Right lobe of liver (tissue), 6 donors: ENCODE data around the gene FAU. TPM values are rescaled to one million over a fixed set of nuclear protein-coding genes. Genes with fewer than 3 reads are reported as not detected.

Experiments
- ATAC-seq, 4 donors: fragments of 200-7000 bp; cut with Tn5 transposase; one replicate each; pipeline ENCODE4 v1.9.1; 2020; ENCODE audit warnings: mild to moderate bottlenecking in 4 of 4, moderate library complexity in 4 of 4
- DNase-seq, 3 donors: peaks; one replicate each; pipeline ENCODE4 v3.0.0-alpha.2; 2020
- H3K27ac ChIP-seq, 3 donors: fragments of 200-600 bp; one replicate each; pipeline ENCODE4 v1.8.0; 2022
- H3K27me3 ChIP-seq, 2 donors: fragments of 200-600 bp; one replicate each; pipeline ENCODE4 v1.8.0; 2022
- H3K36me3 ChIP-seq, 4 donors: fragments of 200-600 bp; sonication (generic) in 1 of 4; one replicate each; pipeline versions ENCODE4 v1.5.1 to v1.8.0; 2017 to 2022; ENCODE audit warnings: control low read depth in 1 of 4
- H3K4me1 ChIP-seq, 4 donors: fragments of 200-600 bp; sonication (generic) in 1 of 4; one replicate each; pipeline versions ENCODE4 v1.5.1 to v1.8.0; 2017 to 2022; ENCODE audit warnings: control low read depth in 1 of 4
- H3K4me3 ChIP-seq, 3 donors: fragments of 200-600 bp; one replicate each; pipeline ENCODE4 v1.8.0; 2022
- H3K9me3 ChIP-seq, 4 donors: fragments of 200-600 bp; sonication (generic) in 1 of 4; one replicate each; pipeline versions ENCODE4 v1.5.1 to v1.8.0; 2017 to 2022; ENCODE audit warnings: control low read depth in 1 of 4
- POLR2A ChIP-seq: fragments of 450-650 bp; IDR thresholded peaks from one replicate; pipeline ENCODE4 v1.6.1; 2017; ENCODE audit warnings: antibody characterized with exemption, mild to moderate bottlenecking
- WGBS: methylation state at CpG from one replicate; pipeline ENCODE4 v1.1.6; 2018; ENCODE audit warnings: low coverage, low lambda C conversion rate; ENCODE audit not compliant: insufficient coverage; ENCODE audit errors: missing lambda C conversion rate; 5-methylcytosine and 5-hydroxymethylcytosine counted together
- intact Hi-C, 2 donors: fragments of 100-400 bp; cut with DNase I; formaldehyde crosslinking; loops; one replicate each; pipeline versions ENCODE4 v1.11.2 to v1.14.1; 2022
- total RNA-seq, 6 experiments: library from RNA; depleted of rRNA in 2 of 6; stranded (reverse); fragments of >200 nt in 2 of 6; fragmentation: NEBNext Ultra II Directional in 3 of 6; extraction: Animal tissue kit (Norgen Biotek cat#: 25700) in 3 of 6; gene quantifications; one replicate each; pipeline versions ENCODE4 v1.1.0 to v1.2.4, GENCODE V29; 2016 to 2023
- TF ChIP-seq, protein P1 (sequence below), 4 donors: fragments of 200-600 bp in 3 of 4; fragments of 450-650 bp in 1 of 4; IDR thresholded peaks; one replicate each; pipeline versions ENCODE4 v1.5.1 to v1.8.0; 2016 to 2022; ENCODE audit warnings: antibody characterized with exemption in 4 of 4, mild to moderate bottlenecking in 2 of 4
- donor health status: DM: no; HTN: yes; CAD: no.
- donor health status: DM: no; HTN: no; CAD: no.
- donor health status: DM: no; HTN: no; CAD: no.
- donor health status: DM: no; HTN: yes; CAD: no.
- donor health status: DM: no; HTN: yes; CAD: no.

Gene FAU
- total RNA-seq, 6 experiments from 2014 or later = 287 to 472 (median 343) TPM

DNA sequence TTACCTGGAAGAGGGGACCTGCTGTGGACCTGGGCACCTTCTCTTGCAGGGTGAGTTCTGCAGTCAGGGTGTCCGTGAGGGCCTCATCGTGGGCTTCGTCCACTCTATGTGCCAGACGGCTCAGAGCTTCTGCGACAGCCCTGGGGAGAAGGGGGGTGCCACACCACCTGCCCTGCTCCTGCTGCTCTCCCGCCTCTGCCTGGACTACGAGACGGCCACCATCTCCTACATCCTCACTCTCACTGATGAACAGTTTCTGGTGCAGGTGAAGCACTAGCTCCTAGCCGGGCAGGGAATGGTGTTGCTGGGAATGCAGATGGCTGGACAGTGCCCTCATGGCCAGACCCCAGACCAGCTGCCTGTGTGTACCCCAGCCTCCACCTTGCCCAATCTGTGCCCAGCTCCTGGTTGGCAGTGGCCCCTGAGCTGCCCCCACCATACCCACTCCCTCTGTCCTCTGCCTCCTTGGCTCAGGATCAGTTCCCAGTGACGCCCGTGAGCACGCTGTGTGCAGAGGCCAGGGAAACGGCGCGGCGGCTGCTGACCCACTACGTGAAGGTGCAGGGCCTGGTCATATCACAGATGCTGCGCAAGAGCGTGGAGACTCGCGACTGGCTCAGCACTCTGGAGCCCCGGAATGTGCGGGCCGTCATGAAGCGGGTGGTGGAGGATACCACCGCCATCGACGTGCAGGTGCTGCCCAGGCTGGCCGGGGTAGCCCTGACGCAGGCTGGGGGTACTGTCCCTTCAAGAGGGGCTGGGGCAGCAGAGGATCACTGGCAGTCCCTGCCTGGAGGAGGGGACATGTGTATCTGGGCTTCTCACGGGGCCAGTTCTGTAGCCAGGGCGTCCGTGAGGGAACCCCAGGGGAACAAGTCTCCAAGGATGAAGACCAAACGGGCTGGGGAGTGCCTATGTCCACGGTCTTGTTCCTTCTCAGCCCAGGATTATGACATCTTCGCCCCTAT lies 12.4 kb downstream of the FAU start:
- Histone ChIP-seq H3K27ac (no peak overlapping the region), H3K36me3 (peaks cover 0 to 9% (median 3%) of the 10 kb centered on the region in 4 donors), H3K4me3 (no peak overlapping the region), H3K4me1 (peaks cover 0 to 34% (median 20%) of the 10 kb centered on the region in 4 donors), H3K27me3 (no peaks in the 10 kb centered on the region), H3K9me3 (no peaks in the 10 kb centered on the region)
- TF ChIP-seq POLR2A = no peak
- TF ChIP-seq, protein P1, sequence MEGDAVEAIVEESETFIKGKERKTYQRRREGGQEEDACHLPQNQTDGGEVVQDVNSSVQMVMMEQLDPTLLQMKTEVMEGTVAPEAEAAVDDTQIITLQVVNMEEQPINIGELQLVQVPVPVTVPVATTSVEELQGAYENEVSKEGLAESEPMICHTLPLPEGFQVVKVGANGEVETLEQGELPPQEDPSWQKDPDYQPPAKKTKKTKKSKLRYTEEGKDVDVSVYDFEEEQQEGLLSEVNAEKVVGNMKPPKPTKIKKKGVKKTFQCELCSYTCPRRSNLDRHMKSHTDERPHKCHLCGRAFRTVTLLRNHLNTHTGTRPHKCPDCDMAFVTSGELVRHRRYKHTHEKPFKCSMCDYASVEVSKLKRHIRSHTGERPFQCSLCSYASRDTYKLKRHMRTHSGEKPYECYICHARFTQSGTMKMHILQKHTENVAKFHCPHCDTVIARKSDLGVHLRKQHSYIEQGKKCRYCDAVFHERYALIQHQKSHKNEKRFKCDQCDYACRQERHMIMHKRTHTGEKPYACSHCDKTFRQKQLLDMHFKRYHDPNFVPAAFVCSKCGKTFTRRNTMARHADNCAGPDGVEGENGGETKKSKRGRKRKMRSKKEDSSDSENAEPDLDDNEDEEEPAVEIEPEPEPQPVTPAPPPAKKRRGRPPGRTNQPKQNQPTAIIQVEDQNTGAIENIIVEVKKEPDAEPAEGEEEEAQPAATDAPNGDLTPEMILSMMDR (IDR thresholded peaks at IDR 0.05) = no peak
- no peak for DNase-seq
- no peak for ATAC-seq
- intact Hi-C loops = loop anchor here in 1 of 2 donors (5.0 to 10.0 kb wide), 2 partner anchors 75 to 148 kb away; no protein-coding TSS in a partner anchor
- 60% methylated on average over 7 of the region's 36 CpGs for WGBS

DNA sequence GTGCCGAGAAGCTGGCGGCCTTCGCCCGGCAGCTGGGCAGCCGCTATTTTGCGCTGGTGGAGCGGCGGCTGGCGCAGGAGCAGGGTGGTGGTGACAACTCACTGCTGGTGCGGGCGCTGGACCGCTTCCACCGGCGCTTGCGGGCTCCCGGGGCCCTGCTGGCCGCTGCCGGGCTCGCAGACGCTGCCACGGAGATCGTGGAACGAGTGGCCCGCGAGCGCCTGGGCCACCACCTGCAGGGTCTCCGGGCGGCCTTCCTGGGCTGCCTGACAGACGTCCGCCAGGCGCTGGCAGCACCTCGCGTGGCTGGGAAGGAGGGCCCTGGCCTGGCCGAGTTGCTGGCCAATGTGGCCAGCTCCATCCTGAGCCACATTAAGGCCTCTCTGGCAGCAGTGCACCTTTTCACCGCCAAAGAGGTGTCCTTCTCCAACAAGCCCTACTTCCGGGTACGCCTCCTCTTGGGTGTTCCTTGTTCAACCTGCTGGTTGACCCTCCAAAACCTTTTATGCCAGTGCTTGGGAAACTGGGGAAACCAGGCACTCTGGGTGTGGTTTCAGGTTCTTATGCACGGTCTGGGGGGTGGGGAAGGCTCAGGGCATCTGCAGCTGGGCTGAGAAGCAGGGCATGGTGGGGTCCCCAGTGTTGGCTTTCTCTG lies 13.3 kb downstream of the FAU start:
- WGBS = no CpG with 5 or more reads among the region's 38 CpGs
- DNase-seq (peak in 1 of 3 donors; percentile 22), ATAC-seq (no peak)
- Histone ChIP-seq H3K4me1 (peaks cover 0 to 37% (median 20%) of the 10 kb centered on the region in 4 donors), H3K27me3 (no peaks in the 10 kb centered on the region), H3K36me3 (peaks cover 0 to 9% (median 3%) of the 10 kb centered on the region in 4 donors), H3K4me3 (no peak overlapping the region), H3K27ac (no peak overlapping the region), H3K9me3 (no peaks in the 10 kb centered on the region)
- TF ChIP-seq, protein P1 (IDR thresholded peaks at IDR 0.05) = no peak
- TF ChIP-seq POLR2A = no peak
- intact Hi-C loops = loop anchor here in 1 of 2 donors (10.0 kb wide), 1 partner anchor 74 kb away; no protein-coding TSS in a partner anchor

GRCh38 chr11:65107751-65108468 lies 14.0 kb downstream of the FAU start:
- H3K4me1 ChIP-seq = peaks cover 0 to 37% (median 17%) of the 10 kb centered on the region in 4 donors
- no peak for ATAC-seq
- DNase-seq = peak in 1 of 3 donors; percentile 23
- H3K27ac ChIP-seq = no peak overlapping the region
- TF ChIP-seq, protein P1 (IDR thresholded peaks at IDR 0.05) = no peak
- TF ChIP-seq POLR2A = no peak
- 89% methylated on average over 9 of the region's 52 CpGs for WGBS
- no peaks in the 10 kb centered on the region for H3K27me3 ChIP-seq
- H3K4me3 ChIP-seq = no peak overlapping the region
- peaks cover 0 to 9% (median 3%) of the 10 kb centered on the region in 4 donors for H3K36me3 ChIP-seq
- H3K9me3 ChIP-seq = no peaks in the 10 kb centered on the region
- intact Hi-C loops = loop anchor here in 1 of 2 donors (10.0 kb wide), 1 partner anchor 73 kb away; no protein-coding TSS in a partner anchor

GRCh38 chr11:65107078-65107477 lies 14.9 kb downstream of the FAU start:
- ATAC-seq (no peak), DNase-seq (no peak)
- no peak for TF ChIP-seq POLR2A
- TF ChIP-seq, protein P1 (IDR thresholded peaks at IDR 0.05) = no peak
- peaks cover 0 to 9% (median 3%) of the 10 kb centered on the region in 4 donors for H3K36me3 ChIP-seq
- no peak overlapping the region for H3K27ac ChIP-seq
- no peaks in the 10 kb centered on the region for H3K27me3 ChIP-seq
- no peaks in the 10 kb centered on the region for H3K9me3 ChIP-seq
- 80% methylated on average over 1 of the region's 15 CpGs for WGBS
- peaks cover 0 to 41% (median 16%) of the 10 kb centered on the region in 4 donors for H3K4me1 ChIP-seq
- H3K4me3 ChIP-seq = no peak overlapping the region
- intact Hi-C loops = loop anchor here in 1 of 2 donors (10.0 kb wide), 1 partner anchor 72 kb away; no protein-coding TSS in a partner anchor
